OCI-LY1 (cell line): ENCODE measurements around the gene C6orf118.

Experiments used
- H2AFZ ChIP-seq: fragments of 200-600 bp; sonication (generic), shearing (Covaris generic); 2 replicates; pipeline ENCODE4 v1.6.0; 2014; ENCODE audit warnings: antibody characterized with exemption, mild to moderate bottlenecking, low read length
- H3F3A ChIP-seq: fragments of 200-600 bp; sonication (generic), shearing (Covaris generic); 2 replicates; pipeline ENCODE4 v1.6.0; 2014; ENCODE audit warnings: mild to moderate bottlenecking, antibody characterized with exemption, low read length, moderate library complexity; ENCODE audit not compliant: insufficient read depth
- H3K27ac ChIP-seq: fragments of 200-600 bp; sonication (generic); 2 replicates; pipeline ENCODE4 v1.5.1; 2014; ENCODE audit warnings: low read length, mixed run types, mild to moderate bottlenecking, low read depth; ENCODE audit not compliant: poor library complexity, severe bottlenecking
- H3K27me3 ChIP-seq: fragments of 200-600 bp; sonication (generic); 2 replicates; pipeline ENCODE4 v1.6.0; 2014; ENCODE audit warnings: antibody characterized with exemption, mild to moderate bottlenecking, low read length, moderate library complexity; ENCODE audit not compliant: insufficient read depth
- H3K36me3 ChIP-seq: fragments of 200-600 bp; sonication (generic); 2 replicates; pipeline ENCODE4 v1.6.1; 2014; ENCODE audit warnings: mild to moderate bottlenecking, antibody characterized with exemption, low read length, moderate library complexity, mixed read lengths; ENCODE audit not compliant: insufficient read depth
- H3K4me1 ChIP-seq: fragments of 200-600 bp; sonication (generic); 2 replicates; pipeline ENCODE4 v1.5.1; 2014; ENCODE audit warnings: mild to moderate bottlenecking, low read length, moderate library complexity; ENCODE audit not compliant: insufficient read depth, severe bottlenecking
- H3K4me2 ChIP-seq: fragments of 200-600 bp; sonication (generic), shearing (Covaris generic); 2 replicates; pipeline ENCODE4 v1.6.1; 2014; ENCODE audit warnings: low read length
- H3K4me3 ChIP-seq: fragments of 200-600 bp; sonication (generic); 2 replicates; pipeline ENCODE4 v1.5.1; 2014; ENCODE audit warnings: low read length, low read depth, mild to moderate bottlenecking, mixed read lengths; ENCODE audit not compliant: poor library complexity, severe bottlenecking
- H3K79me2 ChIP-seq: fragments of 200-600 bp; shearing (Covaris generic); 2 replicates; pipeline ENCODE4 v1.6.1; 2016; ENCODE audit warnings: mixed run types, low read length, mixed read lengths; ENCODE audit not compliant: insufficient read depth
- H3K9ac ChIP-seq: fragments of 200-600 bp; sonication (generic), shearing (Covaris generic); 2 replicates; pipeline ENCODE4 v1.6.1; 2014; ENCODE audit warnings: mild to moderate bottlenecking, low read length, mixed read lengths
- H3K9me2 ChIP-seq: fragments of 200-600 bp; sonication (generic), shearing (Covaris generic); 2 replicates; pipeline ENCODE4 v1.6.1; 2014; ENCODE audit warnings: low read depth, mild to moderate bottlenecking, low read length, mixed read lengths
- H3K9me3 ChIP-seq: fragments of 200-600 bp; shearing (Covaris generic); 2 replicates; pipeline ENCODE4 v1.6.1; 2014; ENCODE audit warnings: low read length, mixed read lengths
- H4K20me1 ChIP-seq: fragments of 200-600 bp; sonication (generic), shearing (Covaris generic); 2 replicates; pipeline ENCODE4 v1.6.0; 2016; ENCODE audit warnings: mild to moderate bottlenecking, low read length; ENCODE audit not compliant: insufficient read depth
- CTCF ChIP-seq: fragments of 200-600 bp; sonication (generic), shearing (Covaris generic); IDR thresholded peaks from 2 replicates; pipeline ENCODE4 v1.5.1; 2017; ENCODE audit warnings: mild to moderate bottlenecking, antibody characterized with exemption, low read length, moderate library complexity, mixed read lengths
- EZH2 ChIP-seq: fragments of 200-600 bp; sonication (generic), shearing (Covaris generic); IDR thresholded peaks from 2 replicates; pipeline ENCODE4 v1.8.0; 2017; ENCODE audit warnings: borderline replicate concordance, mixed run types, mild to moderate bottlenecking, antibody characterized with exemption, low read length, moderate library complexity, mixed read lengths

The C6orf118 gene

GRCh38 chr6:165266621-165267020 is 42.8 kb downstream of the C6orf118 start:
- H2AFZ ChIP-seq, result no peak overlapping the region

GRCh38 chr6:165266191-165266590 is 43.2 kb downstream of the C6orf118 start:
- no peaks in the 10 kb centered on the region for H3K9me3 ChIP-seq
- no peaks in the 10 kb centered on the region for H3K79me2 ChIP-seq
- no peaks in the 10 kb centered on the region for H3K27me3 ChIP-seq
- no peak overlapping the region for H3K9ac ChIP-seq
- H3K36me3 ChIP-seq, result no peaks in the 10 kb centered on the region
- no peaks in the 10 kb centered on the region for H3K9me2 ChIP-seq
- TF ChIP-seq CTCF (no peak), EZH2 (no peak)
- no peak overlapping the region for H2AFZ ChIP-seq
- H3K27ac ChIP-seq, result no peak overlapping the region
- H3F3A ChIP-seq, result no peaks in the 10 kb centered on the region
- no peak overlapping the region for H3K4me3 ChIP-seq
- no peak overlapping the region for H3K4me2 ChIP-seq
- no peaks in the 10 kb centered on the region for H3K4me1 ChIP-seq
- H4K20me1 ChIP-seq, result no peaks in the 10 kb centered on the region

More at GRCh38 chr6:165266621-165267020, 42.8 kb downstream of the C6orf118 start:
- Histone ChIP-seq H3K36me3 (no peaks in the 10 kb centered on the region), H3K79me2 (no peaks in the 10 kb centered on the region), H3K27ac (no peak overlapping the region), H3K9me3 (no peaks in the 10 kb centered on the region), H4K20me1 (no peaks in the 10 kb centered on the region), H3K9ac (no peak overlapping the region), H3K9me2 (no peaks in the 10 kb centered on the region), H3K4me2 (no peak overlapping the region), H3K4me1 (no peaks in the 10 kb centered on the region), H3F3A (no peaks in the 10 kb centered on the region), H3K27me3 (no peaks in the 10 kb centered on the region), H3K4me3 (no peak overlapping the region)
- TF ChIP-seq CTCF, result no peak
- no peak for TF ChIP-seq EZH2

GRCh38 chr6:165260462-165260861 is 48.9 kb downstream of the C6orf118 start:
- H3K9me3 ChIP-seq, result no peaks in the 10 kb centered on the region
- H3K4me1 ChIP-seq, result no peaks in the 10 kb centered on the region
- no peak for TF ChIP-seq EZH2
- no peak for TF ChIP-seq CTCF
- H3K79me2 ChIP-seq, result no peaks in the 10 kb centered on the region
- no peaks in the 10 kb centered on the region for H3K36me3 ChIP-seq
- no peak overlapping the region for H3K9ac ChIP-seq
- H3F3A ChIP-seq, result no peaks in the 10 kb centered on the region
- H2AFZ ChIP-seq, result no peak overlapping the region
- no peaks in the 10 kb centered on the region for H3K27me3 ChIP-seq
- H3K27ac ChIP-seq, result no peak overlapping the region
- no peaks in the 10 kb centered on the region for H3K9me2 ChIP-seq
- H4K20me1 ChIP-seq, result no peaks in the 10 kb centered on the region
- no peak overlapping the region for H3K4me2 ChIP-seq
- H3K4me3 ChIP-seq, result no peak overlapping the region
